ENCODE data around the gene CCDC148.

GRCh38 chr2:158413581-158413980 is 43.0 kb downstream of the CCDC148 start:
- TF ChIP-seq CTCF (IDR thresholded peaks at IDR 0.05 in 2 of 3, conservative IDR thresholded peaks at IDR 0.05 in 1 of 3; ENCODE audit: control insufficient read depth in 2 of 3, extremely low read depth in 1 of 3, insufficient read depth in 1 of 3, low read depth in 3 of 3, low read length in 3 of 3) (no peak), RB1 (IDR thresholded peaks at IDR 0.05; ENCODE audit: borderline replicate concordance) (no peak), NFIC (IDR thresholded peaks at IDR 0.05; ENCODE audit: low read depth, low read length) (no peak), YY1 (IDR thresholded peaks at IDR 0.05; ENCODE audit: low read depth, low read length) (no peak), TAF1 (IDR thresholded peaks at IDR 0.05; ENCODE audit: borderline replicate concordance, low read depth, low read length) (no peak), IRF4 (IDR thresholded peaks at IDR 0.05; ENCODE audit: low read depth, low read length) (no peak), CBX5 (IDR thresholded peaks at IDR 0.05; ENCODE audit: low read depth) (no peak), PBX3 (IDR thresholded peaks at IDR 0.05; ENCODE audit: insufficient replicate concordance, low read depth, low read length) (no peak), RBBP5 (conservative IDR thresholded peaks at IDR 0.05) (no peak), REST (IDR thresholded peaks at IDR 0.05; ENCODE audit: low read depth, low read length) (no peak), POLR2AphosphoS5 (IDR thresholded peaks at IDR 0.05; ENCODE audit: low read length) (no peak), BACH1 (IDR thresholded peaks at IDR 0.05; ENCODE audit: borderline replicate concordance) (no peak), BCL3 (IDR thresholded peaks at IDR 0.05; ENCODE audit: borderline replicate concordance, insufficient read depth, low read depth, low read length, poor library complexity, severe bottlenecking) (no peak)
